Measurements from ENCODE around the gene ZNF672. TPM values are rescaled to one million over a fixed set of nuclear protein-coding genes. Genes with fewer than 3 reads are reported as not detected.

The ZNF672 gene
- total and polyA plus RNA-seq, 2 of the 4 experiments (the other 2 are of a cell fraction): 6.6 to 12.6 TPM

GRCh38 chr1:248814351-248814750 is 23.7 kb upstream of the ZNF672 start:
- H3K27ac ChIP-seq (ENCODE audit: insufficient read depth, low read length): no peak overlapping the region

More at GRCh38 chr1:248814351-248814750, 23.7 kb upstream of the ZNF672 start:
- Histone ChIP-seq H3K18ac (ENCODE audit: low read depth, low read length) (no peak overlapping the region), H2AFZ (replicated peaks; ENCODE audit: low read length, poor library complexity) (no peak overlapping the region), H3K4ac (ENCODE audit: low read depth, low read length) (no peak overlapping the region), H4K5ac (ENCODE audit: low read depth, low read length) (no peak overlapping the region), H2AK9ac (replicated peaks; ENCODE audit: low read depth, low read length, poor library complexity) (no peak overlapping the region), H2BK20ac (ENCODE audit: low read depth, low read length) (no peak overlapping the region), H3K9me3 (ENCODE audit: control insufficient read depth, insufficient read depth, low read length) (no peaks in the 10 kb centered on the region), H3K9me1 (ENCODE audit: insufficient read depth, low read length) (peaks cover 22% of the 10 kb centered on the region), H4K8ac (ENCODE audit: low read depth in 2 of 2, low read length in 2 of 2) (no peak overlapping the region), H3K36me3 (ENCODE audit: control insufficient read depth, insufficient read depth, low read length) (peaks cover 56% of the 10 kb centered on the region), H3K14ac (replicated peaks; ENCODE audit: low read depth, low read length) (no peak overlapping the region), H2AK5ac (ENCODE audit: low read depth, low read length) (no peak overlapping the region), H3K27me3 (ENCODE audit: control insufficient read depth, insufficient read depth, low read length) (no peaks in the 10 kb centered on the region), H2BK120ac (ENCODE audit: low read depth, low read length) (no peak overlapping the region), H4K20me1 (ENCODE audit: insufficient read depth, low read length) (peaks cover 21% of the 10 kb centered on the region), H3K9ac (ENCODE audit: low read depth, low read length) (no peak overlapping the region), H3K56ac (ENCODE audit: extremely low read depth, insufficient read depth, low read length) (no peak overlapping the region), H4K91ac (ENCODE audit: insufficient read depth, low read depth, low read length) (no peak overlapping the region), H3K79me1 (ENCODE audit: low read depth in 1 of 2, low read length in 2 of 2) (peaks cover 26 to 57% of the 10 kb centered on the region in 2 experiments), H3K4me3 (ENCODE audit: insufficient read depth, low read depth, low read length) (no peak overlapping the region), H3K4me2 (ENCODE audit: low read depth, low read length) (no peak overlapping the region), H2BK15ac (ENCODE audit: low read depth, low read length) (no peak overlapping the region), H3K23ac (ENCODE audit: low read depth, low read length) (no peak overlapping the region), H3K4me1 (ENCODE audit: control insufficient read depth, insufficient read depth, low read length) (peaks cover 3% of the 10 kb centered on the region; the same call in 1 of the 2 replicates), H2BK5ac (ENCODE audit: low read depth, low read length, poor library complexity, severe bottlenecking) (no peak overlapping the region)
- ATAC-seq (ENCODE audit: low read depth) (no peak), DNase-seq (no peak)
- WGBS, 2 experiments (ENCODE audit: extremely low coverage in 2 of 2, insufficient read length in 1 of 2): 91% methylated on average over 7 of the region's 16 CpGs; no CpG with 5 or more reads in 1 of the 2 experiments
- ChIA-PET POLR2A (ENCODE audit: unreplicated experiment) (interaction anchor here (0.5 kb wide), 1 partner anchor 11 kb away, joined by 5 read pairs; the partner anchor contains the start of gene SH3BP5L), CTCF (no interaction called here)
- in situ Hi-C loops (cut with MboI; ENCODE audit: low sequenced_read_pairs): no loop called here
- intact Hi-C loops (cut with micrococcal nuclease): no loop called here
- BruUV-seq (replicated peaks): no TSS peak
- dilution Hi-C loops (cut with HindIII; ENCODE audit: low sequenced_read_pairs, unreplicated experiment): no loop called here
- no peak for TF ChIP-seq POLR2A (IDR thresholded peaks at IDR 0.05; ENCODE audit: low read depth, low read length)
- TF ChIP-seq MAZ (IDR thresholded peaks at IDR 0.05; ENCODE audit: borderline replicate concordance, low read depth, low read length): no peak
- TF ChIP-seq BHLHE40 (IDR thresholded peaks at IDR 0.05; ENCODE audit: low read depth, low read length): no peak
- no peak for TF ChIP-seq ELK1 (IDR thresholded peaks at IDR 0.05; ENCODE audit: borderline replicate concordance, low read depth, low read length)
- TF ChIP-seq FOS (IDR thresholded peaks at IDR 0.05; ENCODE audit: low read depth, low read length): no peak
- TF ChIP-seq SMC3 (IDR thresholded peaks at IDR 0.05; ENCODE audit: low read depth, low read length): no peak
- no peak for TF ChIP-seq CTCF (conservative IDR thresholded peaks at IDR 0.05; ENCODE audit: low read depth, low read length)
- TF ChIP-seq CEBPB (IDR thresholded peaks at IDR 0.05; ENCODE audit: low read depth, low read length): no peak
- no peak for TF ChIP-seq MAFK (IDR thresholded peaks at IDR 0.05; ENCODE audit: low read depth, low read length)
- no peak for TF ChIP-seq RFX5 (IDR thresholded peaks at IDR 0.05; ENCODE audit: low read depth, low read length)
- no peak for TF ChIP-seq MXI1 (IDR thresholded peaks at IDR 0.05; ENCODE audit: borderline replicate concordance, low read depth, low read length)
- TF ChIP-seq RCOR1 (IDR thresholded peaks at IDR 0.05; ENCODE audit: insufficient replicate concordance, low read length): no peak
- no peak for TF ChIP-seq RAD21 (IDR thresholded peaks at IDR 0.05; ENCODE audit: low read length)

Measured in IMR-90 (cell line).